H1 (cell line): ENCODE data around the gene VPS54. TPM values are rescaled to one million over a fixed set of nuclear protein-coding genes. Genes with fewer than 3 reads are reported as not detected.
"Not testable (repeated sequence)": the region's sequence is repeated elsewhere in the genome, so short reads cannot be mapped to it uniquely, and the experiment has no call there.

Source experiments
- CTCF ChIA-PET: fragments of 300-600 bp; sonication (Branson Sonifier 250); formaldehyde crosslinking; loops from one replicate; lab custom pipeline; 2021; ENCODE audit not compliant: partially characterized antibody; lab: Charles Lee
- POLR2A ChIA-PET: fragments of 300-600 bp; sonication (Branson Sonifier 250); formaldehyde crosslinking; loops from one replicate; lab custom pipeline; 2021; ENCODE audit warnings: inconsistent platforms; ENCODE audit not compliant: partially characterized antibody; lab: Charles Lee
- DNase-seq, 2 experiments: peaks; one replicate each; pipeline versions ENCODE4 v3.0.0 to v3.0.0-alpha.2; 2010 to 2022; ENCODE audit warnings: low spot score in 2 of 2, low read depth in 1 of 2, mixed read lengths in 1 of 2
- FAIRE-seq: peaks from 2 replicates; lab custom pipeline; 2011; peaks lifted over from hg19 to GRCh38; lab: Jason Lieb, UNC
- H2AFZ ChIP-seq: 2 replicates; pipeline ENCODE4 v1.8.1; 2012; ENCODE audit warnings: low read length, inconsistent platforms
- H2AK5ac ChIP-seq: 2 replicates; pipeline ENCODE4 v1.6.1; 2013; ENCODE audit warnings: low read depth, low read length
- H2BK120ac ChIP-seq: replicated peaks from 2 replicates; pipeline ENCODE3; 2013; ENCODE audit warnings: low read depth, low read length, inconsistent platforms
- H2BK12ac ChIP-seq: 2 replicates; pipeline ENCODE4 v1.6.1; 2013; ENCODE audit warnings: low read depth, low read length
- H2BK15ac ChIP-seq: 2 replicates; pipeline ENCODE4 v1.6.1; 2013; ENCODE audit warnings: low read length
- H2BK20ac ChIP-seq: 2 replicates; pipeline ENCODE4 v1.6.1; 2013; ENCODE audit warnings: low read length
- H2BK5ac ChIP-seq: 2 replicates; pipeline ENCODE4 v1.6.1; 2013; ENCODE audit warnings: low read depth, low read length
- H3K14ac ChIP-seq: 2 replicates; pipeline ENCODE4 v1.6.1; 2013; ENCODE audit warnings: inconsistent platforms; ENCODE audit not compliant: insufficient read length
- H3K18ac ChIP-seq: 2 replicates; pipeline ENCODE4 v1.6.1; 2013; ENCODE audit warnings: low read length; ENCODE audit errors: extremely low read depth
- H3K23ac ChIP-seq: 2 replicates; pipeline ENCODE4 v1.6.1; 2013; ENCODE audit warnings: inconsistent platforms; ENCODE audit not compliant: insufficient read length
- H3K23me2 ChIP-seq: 2 replicates; pipeline ENCODE4 v1.6.1; 2013; ENCODE audit warnings: low read depth, low read length
- H3K27ac ChIP-seq: 2 replicates; pipeline ENCODE4 v1.6.1; 2011; ENCODE audit warnings: low read depth, low read length, inconsistent platforms
- H3K27me3 ChIP-seq, 4 experiments: replicated peaks in 1 of 4; 1 replicate in 1 of 4; 2 replicates in 3 of 4; pipeline versions ENCODE4 v1.6.1 to v1.8.1; 2011 to 2013; ENCODE audit warnings: low read length in 3 of 4, mild to moderate bottlenecking in 3 of 4, inconsistent platforms in 2 of 4, mixed read lengths in 2 of 4, moderate library complexity in 1 of 4; ENCODE audit not compliant: control insufficient read depth in 3 of 4, insufficient read depth in 3 of 4; ENCODE audit errors: extremely low read depth in 1 of 4
- H3K36me3 ChIP-seq, 4 experiments: 2 replicates each; pipeline versions ENCODE4 v1.6.1 to v1.8.1; 2011 to 2013; ENCODE audit warnings: mild to moderate bottlenecking in 4 of 4, low read length in 3 of 4, moderate library complexity in 2 of 4, control low read depth in 1 of 4, inconsistent platforms in 1 of 4; ENCODE audit not compliant: insufficient read depth in 4 of 4, control insufficient read depth in 2 of 4
- H3K4ac ChIP-seq: replicated peaks from 2 replicates; pipeline ENCODE3; 2013; ENCODE audit warnings: low read length, low read depth, mixed read lengths, inconsistent platforms; ENCODE audit not compliant: insufficient read length
- H3K4me1 ChIP-seq, 4 experiments: replicated peaks in 1 of 4; 1 replicate in 1 of 4; 2 replicates in 3 of 4; pipeline versions ENCODE4 v1.6.1 to v1.8.1; 2011 to 2013; ENCODE audit warnings: low read length in 3 of 4, inconsistent platforms in 2 of 4, mixed read lengths in 1 of 4; ENCODE audit not compliant: insufficient read depth in 4 of 4, control insufficient read depth in 3 of 4
- H3K4me2 ChIP-seq, 2 experiments: 2 replicates each; pipeline versions ENCODE4 v1.6.1 to v1.8.1; 2011 to 2013; ENCODE audit warnings: low read depth in 2 of 2, low read length in 2 of 2, control low read depth in 1 of 2, inconsistent platforms in 1 of 2, mild to moderate bottlenecking in 1 of 2; ENCODE audit not compliant: insufficient read depth in 1 of 2
- H3K4me3 ChIP-seq, 4 experiments: fragments of 200-600, 300-600 bp in 1 of 4; sonication (generic), shearing (Covaris generic), sonication (Bioruptor Twin) in 1 of 4; 2 replicates each; pipeline versions ENCODE4 v1.5.1 to v1.8.1; 2011 to 2016; ENCODE audit warnings: low read length in 4 of 4, low read depth in 3 of 4, control low read depth in 2 of 4, inconsistent platforms in 2 of 4, mild to moderate bottlenecking in 2 of 4, mixed read lengths in 1 of 4, moderate library complexity in 1 of 4; ENCODE audit not compliant: insufficient read depth in 2 of 4; ENCODE audit errors: extremely low read depth in 1 of 4
- H3K56ac ChIP-seq: replicated peaks from 2 replicates; pipeline ENCODE3; 2013; ENCODE audit warnings: low read depth, mild to moderate bottlenecking, mixed read lengths, low read length, inconsistent platforms; ENCODE audit not compliant: insufficient read length
- H3K79me1 ChIP-seq: 2 replicates; pipeline ENCODE4 v1.6.1; 2013; ENCODE audit warnings: low read depth, low read length, control low read depth
- H3K79me2 ChIP-seq, 2 experiments: 2 replicates each; pipeline versions ENCODE4 v1.6.1 to v1.8.1; 2012 to 2013; ENCODE audit warnings: low read length in 2 of 2, mild to moderate bottlenecking in 2 of 2, inconsistent platforms in 1 of 2; ENCODE audit not compliant: insufficient read depth in 2 of 2, control insufficient read depth in 1 of 2
- H3K9ac ChIP-seq, 4 experiments: replicated peaks in 1 of 4; 1 replicate in 1 of 4; 2 replicates in 3 of 4; pipeline versions ENCODE4 v1.6.1 to v1.8.1; 2011 to 2013; ENCODE audit warnings: low read depth in 3 of 4, low read length in 3 of 4, control low read depth in 2 of 4, mild to moderate bottlenecking in 2 of 4, moderate library complexity in 2 of 4, inconsistent platforms in 1 of 4; ENCODE audit errors: extremely low read depth in 1 of 4
- H3K9me3 ChIP-seq, 2 experiments: 2 replicates each; pipeline versions ENCODE4 v1.6.1 to v1.8.1; 2012 to 2013; ENCODE audit warnings: mild to moderate bottlenecking in 2 of 2, moderate library complexity in 2 of 2, control low read depth in 1 of 2, inconsistent platforms in 1 of 2, low read depth in 1 of 2, low read length in 1 of 2, mixed read lengths in 1 of 2; ENCODE audit not compliant: insufficient read depth in 2 of 2
- H4K20me1 ChIP-seq, 2 experiments: replicated peaks in 1 of 2; 2 replicates each; pipeline versions ENCODE3 to v1.8.1; 2011 to 2013; ENCODE audit warnings: inconsistent platforms in 2 of 2, low read length in 2 of 2, mild to moderate bottlenecking in 1 of 2; ENCODE audit not compliant: insufficient read depth in 2 of 2, control insufficient read depth in 1 of 2
- H4K5ac ChIP-seq: 2 replicates; pipeline ENCODE4 v1.6.1; 2013; ENCODE audit warnings: low read length, low read depth, mixed read lengths, inconsistent platforms; ENCODE audit not compliant: insufficient read length
- H4K8ac ChIP-seq: 2 replicates; pipeline ENCODE4 v1.8.0; 2013; ENCODE audit warnings: mild to moderate bottlenecking, moderate library complexity, low read length, inconsistent platforms; ENCODE audit not compliant: insufficient read depth; ENCODE audit errors: extremely low read depth
- H4K91ac ChIP-seq: replicated peaks from 2 replicates; pipeline ENCODE3; 2013; ENCODE audit warnings: low read length, mixed read lengths, inconsistent platforms; ENCODE audit not compliant: insufficient read length
- EP300 ChIP-seq, 2 experiments: IDR thresholded peaks; 1 replicate in 1 of 2; 2 replicates in 1 of 2; pipeline ENCODE4 v1.6.1; 2011 to 2012; ENCODE audit warnings: low read depth in 2 of 2, low read length in 2 of 2, mild to moderate bottlenecking in 2 of 2, borderline replicate concordance in 1 of 2, inconsistent platforms in 1 of 2, moderate library complexity in 1 of 2
- WGBS, 2 experiments: shearing (Covaris generic) in 1 of 2; methylation state at CpG; one replicate each; pipeline versions ENCODE4 v1.1.6 to v1.1.7; 2013 to 2015; ENCODE audit warnings: low lambda C conversion rate in 2 of 2, mixed read lengths in 2 of 2, inconsistent platforms in 1 of 2, low coverage in 1 of 2, missing lambda C conversion rate in 1 of 2; ENCODE audit not compliant: insufficient replicate concordance in 2 of 2, insufficient coverage in 1 of 2, insufficient read length in 1 of 2; ENCODE audit errors: extremely low coverage in 1 of 2, missing lambda C conversion rate in 1 of 2; 5-methylcytosine and 5-hydroxymethylcytosine counted together
- polyA plus RNA-seq, 7 experiments: library from polyadenylated mRNA; depleted of rRNA in 3 of 7; stranded (reverse) in 5 of 7; unstranded in 2 of 7; fragments of >200 nt in 5 of 7; fragments of 200-250 nt in 2 of 7; gene quantifications; 1 replicate in 5 of 7; 2 replicates in 1 of 7; 4 replicates in 1 of 7; pipeline versions ENCODE4 v1.2.1 to v1.2.3, GENCODE V29; 2011 to 2013; ENCODE audit warnings: missing spikeins in 2 of 7, mixed read lengths in 2 of 7
- total RNA-seq: library from RNA; stranded (reverse); fragmentation: NEBNext Ultra II Directional; extraction: Animal tissue kit (Norgen Biotek cat#: 25700); gene quantifications from 2 replicates; pipeline ENCODE4 v1.2.1, GENCODE V29; 2021

The VPS54 gene
- total and polyA plus RNA-seq, 2 of the 8 experiments (the other 6 are each of a cell fraction or from before 2014, with no cell fraction given) = 3.6 to 13.2 TPM

- not testable (repeated sequence) for H3K79me1 ChIP-seq, H3K27me3 ChIP-seq, H3K36me3 ChIP-seq, FAIRE-seq, DNase-seq
- peak in 1 of 2 experiments; percentile 51; a peak in 1 of 3 replicates for TF ChIP-seq EP300 (IDR thresholded peaks at IDR 0.05; ENCODE audit: borderline replicate concordance in 1 of 2, low read depth in 2 of 2, low read length in 2 of 2)
- TF ChIP-seq, all 59 proteins: peak for 1; not testable (repeated sequence) for 58
- H2BK15ac ChIP-seq, H3K23ac ChIP-seq, H4K5ac ChIP-seq, H3K4ac ChIP-seq, H2AK5ac ChIP-seq, H4K91ac ChIP-seq, H3K14ac ChIP-seq, H3K56ac ChIP-seq, H4K20me1 ChIP-seq, H3K4me3 ChIP-seq, H3K18ac ChIP-seq, H3K79me2 ChIP-seq, H2BK20ac ChIP-seq, H2BK5ac ChIP-seq, H3K4me2 ChIP-seq, H3K9me3 ChIP-seq, H4K8ac ChIP-seq, H2BK120ac ChIP-seq, H3K9ac ChIP-seq, CTCF ChIA-PET, H2AFZ ChIP-seq, H3K4me1 ChIP-seq, H3K23me2 ChIP-seq, H2BK12ac ChIP-seq, H3K27ac ChIP-seq, POLR2A ChIA-PET: not testable (repeated sequence)
- WGBS, 2 experiments = 90% methylated on average over 10 of the region's 10 CpGs; no CpG with 5 or more reads in 1 of the 2 experiments
These were observed 22.5 kb downstream of the VPS54 start for GRCh38 chr2:63996582-63997198.
